GM23338 (cell line): Measurements from ENCODE around the gene RFX6.

Source experiments
- CREB1 ChIP-seq: fragments of 250-450 bp; sonication (Bioruptor Pico); IDR thresholded peaks from 2 replicates; pipeline ENCODE4 v1.5.0; 2020; ENCODE audit warnings: low read depth, mild to moderate bottlenecking, moderate library complexity
- EZH2 ChIP-seq: fragments of 200-600 bp; sonication (generic); IDR thresholded peaks from one replicate; pipeline ENCODE4 v1.8.0; 2017; ENCODE audit warnings: antibody characterized with exemption, mild to moderate bottlenecking, low read depth; ENCODE audit not compliant: unreplicated experiment
- EZH2phosphoT487 ChIP-seq: fragments of 200-600 bp; sonication (generic); IDR thresholded peaks from one replicate; pipeline ENCODE4 v1.8.1; 2018; ENCODE audit warnings: antibody characterized with exemption; ENCODE audit not compliant: unreplicated experiment
- NANOG ChIP-seq: IDR thresholded peaks from 2 replicates; pipeline ENCODE4 v1.6.1; 2016; ENCODE audit warnings: antibody characterized with exemption, borderline replicate concordance
- POLR2AphosphoS5 ChIP-seq: IDR thresholded peaks from 2 replicates; pipeline ENCODE4 v1.6.1; 2016; ENCODE audit warnings: antibody characterized with exemption, low read depth
- STAT1 ChIP-seq: IDR thresholded peaks from one replicate; pipeline ENCODE4 v1.6.1; 2016; ENCODE audit warnings: antibody characterized with exemption; ENCODE audit not compliant: unreplicated experiment
- ZNF114 ChIP-seq: fragments of 250-450 bp; sonication (Bioruptor Pico); IDR thresholded peaks from 2 replicates; pipeline ENCODE4 v1.5.0; 2020; ENCODE audit warnings: mild to moderate bottlenecking, moderate library complexity
- ZNF331 ChIP-seq: fragments of 250-450 bp; sonication (Bioruptor Pico); IDR thresholded peaks from 2 replicates; pipeline ENCODE4 v1.5.0; 2020; ENCODE audit warnings: low read depth, mild to moderate bottlenecking, moderate library complexity
- TF ChIP-seq, protein P1 (sequence below), 2 experiments: fragments of 200-600 bp in 1 of 2; sonication (generic) in 1 of 2; conservative IDR thresholded peaks; 2 replicates each; pipeline versions ENCODE4 v1.5.1 to v1.6.1; 2016 to 2017; ENCODE audit warnings: antibody characterized with exemption in 2 of 2, low read depth in 2 of 2, mild to moderate bottlenecking in 2 of 2, moderate library complexity in 1 of 2
- TF ChIP-seq, protein P2 (sequence below): IDR thresholded peaks from one replicate; pipeline ENCODE4 v1.6.1; 2018; ENCODE audit warnings: antibody characterized with exemption; ENCODE audit not compliant: unreplicated experiment
- TF ChIP-seq, protein P3 (sequence below): IDR thresholded peaks from 2 replicates; pipeline ENCODE4 v1.6.1; 2016; ENCODE audit warnings: antibody characterized with exemption

DNA sequence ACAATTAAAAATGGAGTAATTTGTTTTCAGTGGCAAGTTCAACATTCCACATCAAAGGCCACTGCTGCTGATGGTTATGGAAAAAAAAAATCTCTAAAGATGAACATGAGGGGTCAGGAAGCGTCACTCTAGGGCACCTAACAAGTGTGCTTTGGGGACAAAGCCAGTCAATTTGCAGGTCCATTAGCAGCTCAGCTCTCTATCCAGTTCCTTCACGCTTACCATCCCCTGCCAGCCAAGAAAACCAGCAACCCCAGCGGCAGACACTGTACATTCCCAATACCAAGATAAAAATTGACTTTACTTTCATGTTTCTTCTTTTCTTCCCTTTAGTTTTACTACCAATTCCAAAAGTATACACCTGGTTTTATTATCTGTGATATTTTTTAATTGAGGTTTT, 10.1 kb downstream of the RFX6 start:
- TF ChIP-seq STAT1, result no peak
- TF ChIP-seq, protein P1, sequence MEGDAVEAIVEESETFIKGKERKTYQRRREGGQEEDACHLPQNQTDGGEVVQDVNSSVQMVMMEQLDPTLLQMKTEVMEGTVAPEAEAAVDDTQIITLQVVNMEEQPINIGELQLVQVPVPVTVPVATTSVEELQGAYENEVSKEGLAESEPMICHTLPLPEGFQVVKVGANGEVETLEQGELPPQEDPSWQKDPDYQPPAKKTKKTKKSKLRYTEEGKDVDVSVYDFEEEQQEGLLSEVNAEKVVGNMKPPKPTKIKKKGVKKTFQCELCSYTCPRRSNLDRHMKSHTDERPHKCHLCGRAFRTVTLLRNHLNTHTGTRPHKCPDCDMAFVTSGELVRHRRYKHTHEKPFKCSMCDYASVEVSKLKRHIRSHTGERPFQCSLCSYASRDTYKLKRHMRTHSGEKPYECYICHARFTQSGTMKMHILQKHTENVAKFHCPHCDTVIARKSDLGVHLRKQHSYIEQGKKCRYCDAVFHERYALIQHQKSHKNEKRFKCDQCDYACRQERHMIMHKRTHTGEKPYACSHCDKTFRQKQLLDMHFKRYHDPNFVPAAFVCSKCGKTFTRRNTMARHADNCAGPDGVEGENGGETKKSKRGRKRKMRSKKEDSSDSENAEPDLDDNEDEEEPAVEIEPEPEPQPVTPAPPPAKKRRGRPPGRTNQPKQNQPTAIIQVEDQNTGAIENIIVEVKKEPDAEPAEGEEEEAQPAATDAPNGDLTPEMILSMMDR (conservative IDR thresholded peaks at IDR 0.05; ENCODE audit: low read depth in 2 of 2), result no peak
- no peak for TF ChIP-seq POLR2AphosphoS5
- no peak for TF ChIP-seq EZH2phosphoT487
- TF ChIP-seq, protein P2, sequence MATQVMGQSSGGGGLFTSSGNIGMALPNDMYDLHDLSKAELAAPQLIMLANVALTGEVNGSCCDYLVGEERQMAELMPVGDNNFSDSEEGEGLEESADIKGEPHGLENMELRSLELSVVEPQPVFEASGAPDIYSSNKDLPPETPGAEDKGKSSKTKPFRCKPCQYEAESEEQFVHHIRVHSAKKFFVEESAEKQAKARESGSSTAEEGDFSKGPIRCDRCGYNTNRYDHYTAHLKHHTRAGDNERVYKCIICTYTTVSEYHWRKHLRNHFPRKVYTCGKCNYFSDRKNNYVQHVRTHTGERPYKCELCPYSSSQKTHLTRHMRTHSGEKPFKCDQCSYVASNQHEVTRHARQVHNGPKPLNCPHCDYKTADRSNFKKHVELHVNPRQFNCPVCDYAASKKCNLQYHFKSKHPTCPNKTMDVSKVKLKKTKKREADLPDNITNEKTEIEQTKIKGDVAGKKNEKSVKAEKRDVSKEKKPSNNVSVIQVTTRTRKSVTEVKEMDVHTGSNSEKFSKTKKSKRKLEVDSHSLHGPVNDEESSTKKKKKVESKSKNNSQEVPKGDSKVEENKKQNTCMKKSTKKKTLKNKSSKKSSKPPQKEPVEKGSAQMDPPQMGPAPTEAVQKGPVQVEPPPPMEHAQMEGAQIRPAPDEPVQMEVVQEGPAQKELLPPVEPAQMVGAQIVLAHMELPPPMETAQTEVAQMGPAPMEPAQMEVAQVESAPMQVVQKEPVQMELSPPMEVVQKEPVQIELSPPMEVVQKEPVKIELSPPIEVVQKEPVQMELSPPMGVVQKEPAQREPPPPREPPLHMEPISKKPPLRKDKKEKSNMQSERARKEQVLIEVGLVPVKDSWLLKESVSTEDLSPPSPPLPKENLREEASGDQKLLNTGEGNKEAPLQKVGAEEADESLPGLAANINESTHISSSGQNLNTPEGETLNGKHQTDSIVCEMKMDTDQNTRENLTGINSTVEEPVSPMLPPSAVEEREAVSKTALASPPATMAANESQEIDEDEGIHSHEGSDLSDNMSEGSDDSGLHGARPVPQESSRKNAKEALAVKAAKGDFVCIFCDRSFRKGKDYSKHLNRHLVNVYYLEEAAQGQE, result no peak
- no peak for TF ChIP-seq CREB1 (CRISPR knock-in tag)
- TF ChIP-seq EZH2, result no peak
- TF ChIP-seq, protein P3, sequence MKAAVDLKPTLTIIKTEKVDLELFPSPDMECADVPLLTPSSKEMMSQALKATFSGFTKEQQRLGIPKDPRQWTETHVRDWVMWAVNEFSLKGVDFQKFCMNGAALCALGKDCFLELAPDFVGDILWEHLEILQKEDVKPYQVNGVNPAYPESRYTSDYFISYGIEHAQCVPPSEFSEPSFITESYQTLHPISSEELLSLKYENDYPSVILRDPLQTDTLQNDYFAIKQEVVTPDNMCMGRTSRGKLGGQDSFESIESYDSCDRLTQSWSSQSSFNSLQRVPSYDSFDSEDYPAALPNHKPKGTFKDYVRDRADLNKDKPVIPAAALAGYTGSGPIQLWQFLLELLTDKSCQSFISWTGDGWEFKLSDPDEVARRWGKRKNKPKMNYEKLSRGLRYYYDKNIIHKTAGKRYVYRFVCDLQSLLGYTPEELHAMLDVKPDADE, result no peak
- no peak for TF ChIP-seq ZNF331 (CRISPR knock-in tag)
- no peak for TF ChIP-seq ZNF114 (CRISPR knock-in tag)
- TF ChIP-seq NANOG, result no peak
